Measurements from ENCODE around the gene SLC39A1. TPM values are rescaled to one million over a fixed set of nuclear protein-coding genes. Genes with fewer than 3 reads are reported as not detected.
A peak's percentile ranks its signal among the peaks of the same experiment; 100 is the strongest.

SLC39A1 gene
- total and polyA plus RNA-seq, 9 of the 15 experiments (the other 6 are each of a cell fraction or from before 2014, with no cell fraction given), result 9.9 to 81.1 (median 62.7) TPM

DNA sequence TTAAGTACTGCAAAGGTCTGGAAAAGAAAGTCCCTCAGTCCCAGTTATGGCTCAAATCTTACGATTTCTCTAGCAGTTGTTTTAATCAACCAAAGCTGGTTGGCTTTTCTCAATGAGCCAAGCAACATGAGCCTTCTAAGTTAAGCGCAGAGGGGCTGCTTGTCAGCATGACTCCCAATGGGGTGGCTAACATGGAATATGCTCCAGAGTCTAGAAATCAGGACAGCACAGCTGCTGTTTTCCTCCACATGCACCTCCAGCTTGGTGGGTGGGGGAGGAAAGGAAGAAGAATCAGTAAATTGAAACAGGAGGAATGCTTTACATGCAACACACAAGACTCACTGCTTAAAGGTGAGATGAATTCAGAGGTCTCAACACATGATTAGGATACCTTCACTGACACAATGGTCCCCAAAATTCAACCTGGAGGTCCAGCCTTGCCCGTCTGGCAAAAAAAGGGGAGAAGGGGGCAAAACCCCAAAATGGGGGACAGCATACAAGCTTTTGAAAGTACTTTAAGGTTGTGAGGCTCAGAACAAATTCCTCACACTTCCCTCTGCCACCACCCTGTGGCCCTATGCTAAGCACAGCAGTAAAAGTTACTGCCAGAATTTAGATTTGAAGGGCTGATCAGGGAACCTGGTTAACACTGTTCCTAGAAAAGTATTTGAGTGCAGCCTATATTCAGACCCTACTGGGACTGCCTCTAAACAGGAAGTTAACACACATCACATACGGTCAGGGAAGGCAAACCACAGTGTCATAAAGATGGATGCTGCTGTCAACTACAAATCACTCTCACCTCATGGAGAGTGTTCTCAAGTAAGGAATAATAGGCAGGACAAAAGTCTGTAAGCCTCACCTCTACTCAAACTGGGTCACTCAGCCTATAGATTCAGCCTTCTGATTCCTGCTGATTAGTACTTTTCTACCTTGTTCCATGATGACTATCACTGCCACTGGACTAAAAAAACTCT is 43.2 kb downstream of the SLC39A1 start (continued):
- TF ChIP-seq MTA3 (IDR thresholded peaks at IDR 0.05; ENCODE audit: borderline replicate concordance), result no peak
- no peak for TF ChIP-seq KLF1 (tag; IDR thresholded peaks at IDR 0.05)
- TF ChIP-seq RCOR1 (IDR thresholded peaks at IDR 0.05; ENCODE audit: borderline replicate concordance in 1 of 2, low read depth in 2 of 2, low read length in 2 of 2), result no peak
- TF ChIP-seq, protein P1, sequence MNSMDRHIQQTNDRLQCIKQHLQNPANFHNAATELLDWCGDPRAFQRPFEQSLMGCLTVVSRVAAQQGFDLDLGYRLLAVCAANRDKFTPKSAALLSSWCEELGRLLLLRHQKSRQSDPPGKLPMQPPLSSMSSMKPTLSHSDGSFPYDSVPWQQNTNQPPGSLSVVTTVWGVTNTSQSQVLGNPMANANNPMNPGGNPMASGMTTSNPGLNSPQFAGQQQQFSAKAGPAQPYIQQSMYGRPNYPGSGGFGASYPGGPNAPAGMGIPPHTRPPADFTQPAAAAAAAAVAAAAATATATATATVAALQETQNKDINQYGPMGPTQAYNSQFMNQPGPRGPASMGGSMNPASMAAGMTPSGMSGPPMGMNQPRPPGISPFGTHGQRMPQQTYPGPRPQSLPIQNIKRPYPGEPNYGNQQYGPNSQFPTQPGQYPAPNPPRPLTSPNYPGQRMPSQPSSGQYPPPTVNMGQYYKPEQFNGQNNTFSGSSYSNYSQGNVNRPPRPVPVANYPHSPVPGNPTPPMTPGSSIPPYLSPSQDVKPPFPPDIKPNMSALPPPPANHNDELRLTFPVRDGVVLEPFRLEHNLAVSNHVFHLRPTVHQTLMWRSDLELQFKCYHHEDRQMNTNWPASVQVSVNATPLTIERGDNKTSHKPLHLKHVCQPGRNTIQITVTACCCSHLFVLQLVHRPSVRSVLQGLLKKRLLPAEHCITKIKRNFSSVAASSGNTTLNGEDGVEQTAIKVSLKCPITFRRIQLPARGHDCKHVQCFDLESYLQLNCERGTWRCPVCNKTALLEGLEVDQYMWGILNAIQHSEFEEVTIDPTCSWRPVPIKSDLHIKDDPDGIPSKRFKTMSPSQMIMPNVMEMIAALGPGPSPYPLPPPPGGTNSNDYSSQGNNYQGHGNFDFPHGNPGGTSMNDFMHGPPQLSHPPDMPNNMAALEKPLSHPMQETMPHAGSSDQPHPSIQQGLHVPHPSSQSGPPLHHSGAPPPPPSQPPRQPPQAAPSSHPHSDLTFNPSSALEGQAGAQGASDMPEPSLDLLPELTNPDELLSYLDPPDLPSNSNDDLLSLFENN (IDR thresholded peaks at IDR 0.05; ENCODE audit: low read depth in 2 of 2, low read length in 2 of 2), result no peak
- no peak for TF ChIP-seq ZNF263 (CRISPR knock-in tag; IDR thresholded peaks at IDR 0.05; ENCODE audit: borderline replicate concordance)
- TF ChIP-seq HCFC1 (IDR thresholded peaks at IDR 0.05; ENCODE audit: low read depth, low read length), result no peak
- TF ChIP-seq NCOR1 (IDR thresholded peaks at IDR 0.05), result peak; percentile 36; the same call in 1 of the 2 replicates
- peak; percentile 57; the same call in 1 of the 2 replicates for TF ChIP-seq DPF2 (IDR thresholded peaks at IDR 0.05)
- TF ChIP-seq MAFF (IDR thresholded peaks at IDR 0.05; ENCODE audit: low read length), result no peak
- TF ChIP-seq, protein P2, sequence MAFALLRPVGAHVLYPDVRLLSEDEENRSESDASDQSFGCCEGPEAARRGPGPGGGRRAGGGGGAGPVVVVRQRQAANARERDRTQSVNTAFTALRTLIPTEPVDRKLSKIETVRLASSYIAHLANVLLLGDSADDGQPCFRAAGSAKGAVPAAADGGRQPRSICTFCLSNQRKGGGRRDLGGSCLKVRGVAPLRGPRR (CRISPR knock-in tag; IDR thresholded peaks at IDR 0.05), result no peak
- TF ChIP-seq TAL1 (IDR thresholded peaks at IDR 0.05), result no peak
- no peak; the same call in 1 of the 2 replicates for TF ChIP-seq MAFG (tag; conservative IDR thresholded peaks at IDR 0.05)
- no peak for TF ChIP-seq NR2C1 (IDR thresholded peaks at IDR 0.05)
- no peak for TF ChIP-seq NR2C1 (tag; IDR thresholded peaks at IDR 0.05)
- peak; percentile 42; the same call in 1 of the 2 replicates for TF ChIP-seq NFE2 (IDR thresholded peaks at IDR 0.05; ENCODE audit: low read depth)
- TF ChIP-seq, protein P3, sequence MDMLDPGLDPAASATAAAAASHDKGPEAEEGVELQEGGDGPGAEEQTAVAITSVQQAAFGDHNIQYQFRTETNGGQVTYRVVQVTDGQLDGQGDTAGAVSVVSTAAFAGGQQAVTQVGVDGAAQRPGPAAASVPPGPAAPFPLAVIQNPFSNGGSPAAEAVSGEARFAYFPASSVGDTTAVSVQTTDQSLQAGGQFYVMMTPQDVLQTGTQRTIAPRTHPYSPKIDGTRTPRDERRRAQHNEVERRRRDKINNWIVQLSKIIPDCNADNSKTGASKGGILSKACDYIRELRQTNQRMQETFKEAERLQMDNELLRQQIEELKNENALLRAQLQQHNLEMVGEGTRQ (CRISPR knock-in tag; IDR thresholded peaks at IDR 0.05), result no peak
- no peak for TF ChIP-seq ZNF232 (CRISPR knock-in tag; IDR thresholded peaks at IDR 0.05)
- 0 out of 2 replicates have a peak, but pooled peaks have one; percentile 35 for TF ChIP-seq TOE1 (IDR thresholded peaks at IDR 0.05; ENCODE audit: borderline replicate concordance)
- TF ChIP-seq TOE1 (CRISPR knock-in tag; IDR thresholded peaks at IDR 0.05; ENCODE audit: borderline replicate concordance, low read depth), result no peak
- no peak for TF ChIP-seq HMG20A (CRISPR knock-in tag; conservative IDR thresholded peaks at IDR 0.05)
- no peak for TF ChIP-seq TCF7L2 (IDR thresholded peaks at IDR 0.05; ENCODE audit: low read depth, low read length)
- no peak for TF ChIP-seq CREB1 (IDR thresholded peaks at IDR 0.05)
- TF ChIP-seq CREB1 (CRISPR knock-in tag; IDR thresholded peaks at IDR 0.05), result no peak
- 0 out of 2 replicates have a peak, but pooled peaks have one; percentile 30 for TF ChIP-seq SMAD4 (CRISPR knock-in tag; conservative IDR thresholded peaks at IDR 0.05)
- no peak for TF ChIP-seq MCM2 (IDR thresholded peaks at IDR 0.05; ENCODE audit: low read depth)
